Psoas muscle (tissue), 8 donors: ENCODE measurements around the gene PLD6. TPM values are rescaled to one million over a fixed set of nuclear protein-coding genes. Genes with fewer than 3 reads are reported as not detected.

Experiments used
- ATAC-seq, 4 donors: fragments of 200-7000 bp; cut with Tn5 transposase; one replicate each; pipeline ENCODE4 v1.9.1; 2020; ENCODE audit warnings: moderate library complexity in 3 of 4, mild to moderate bottlenecking in 2 of 4
- DNase-seq, 2 donors: peaks; one replicate each; pipeline ENCODE4 v3.0.0-alpha.2; 2020
- H3K27ac ChIP-seq: fragments of 200-600 bp; one replicate; pipeline ENCODE4 v1.8.0; 2022
- H3K27me3 ChIP-seq, 3 donors: fragments of 200-600 bp in 1 of 3; one replicate each; pipeline versions ENCODE4 v1.6.1 to v1.8.0; 2013 to 2022; ENCODE audit warnings: low read length in 2 of 3, mild to moderate bottlenecking in 2 of 3, moderate library complexity in 1 of 3; ENCODE audit not compliant: insufficient read depth in 3 of 3
- H3K36me3 ChIP-seq, 2 donors: fragments of 200-600 bp in 1 of 2; one replicate each; pipeline versions ENCODE4 v1.6.1 to v1.8.0; 2013 to 2022; ENCODE audit warnings: low read depth in 1 of 2, mild to moderate bottlenecking in 1 of 2, moderate library complexity in 1 of 2; ENCODE audit not compliant: insufficient read depth in 1 of 2
- H3K4me1 ChIP-seq: fragments of 200-600 bp; one replicate; pipeline ENCODE4 v1.8.0; 2022
- H3K4me3 ChIP-seq: fragments of 200-600 bp; one replicate; pipeline ENCODE4 v1.8.0; 2022; ENCODE audit warnings: mild to moderate bottlenecking
- H3K9me3 ChIP-seq: fragments of 200-600 bp; one replicate; pipeline ENCODE4 v1.8.0; 2022
- CTCF ChIP-seq: fragments of 200-600 bp; IDR thresholded peaks from one replicate; pipeline ENCODE4 v1.8.0; 2022; ENCODE audit warnings: antibody characterized with exemption
- WGBS, 3 donors: extraction: QIAGEN DNeasy Blood & Tissue Kit; methylation state at CpG; one replicate each; pipeline versions ENCODE4 v1.1.6 to v1.1.7; 2013; 5-methylcytosine and 5-hydroxymethylcytosine counted together
- intact Hi-C, 2 donors: fragments of 100-400 bp; cut with DNase I; formaldehyde crosslinking; loops; one replicate each; pipeline versions ENCODE4 v1.11.0 to v1.14.2; 2022
- polyA plus RNA-seq, 3 donors: library from polyadenylated mRNA; stranded (reverse); fragments of 200-250 nt; gene quantifications; one replicate each; pipeline ENCODE4 v1.2.3, GENCODE V29; 2013
- total RNA-seq, 4 donors: library from RNA; stranded (reverse); fragmentation: NEBNext Ultra II Directional in 2 of 4; extraction: Animal tissue kit (Norgen Biotek cat#: 25700) in 2 of 4; gene quantifications; one replicate each; pipeline versions ENCODE4 v1.2.1 to v1.2.4, GENCODE V29; 2021 to 2023
- donor health status: healthy with polysubstance abuse.
- donor health status: DM: no; HTN: no; CAD: no; lungs with moderate emphysema.
- donor health status: Bipolar disorder and iron deficiency.
- donor health status: healthy.
- donor health status: DM: yes; HTN: yes; CAD: no.
- donor health status: DM: no; HTN: no; CAD: no.
- donor health status: DM: no; HTN: no; CAD: no.
- donor health status: DM: yes; HTN: yes; CAD: no.

Gene PLD6
- total and polyA plus RNA-seq, 7 donors = 0.84 to 5.4 (median 2.5) TPM

- H3K27ac ChIP-seq = no peak overlapping the region
- H3K4me3 ChIP-seq = no peak overlapping the region
- intact Hi-C loops = no loop called here
- H3K4me1 ChIP-seq = no peaks in the 10 kb centered on the region
- no peaks in the 10 kb centered on the region for H3K9me3 ChIP-seq
- no peak for TF ChIP-seq CTCF
- 74 to 85% (median 83%) methylated on average over 9 of the region's 9 CpGs for WGBS, 3 donors
- ATAC-seq (no peak), DNase-seq (no peak)
- H3K27me3 ChIP-seq = no peaks in the 10 kb centered on the region
- H3K36me3 ChIP-seq = peaks cover 16 to 100% of the 10 kb centered on the region in 2 donors
Observed at GRCh38 chr17:17252149-17252661, 46.1 kb upstream of the PLD6 start.

- no peak for DNase-seq
- H3K27ac ChIP-seq = no peak overlapping the region
- H3K36me3 ChIP-seq = peaks cover 0 to 66% of the 10 kb centered on the region in 2 donors
- no peak for ATAC-seq
- H3K9me3 ChIP-seq = no peaks in the 10 kb centered on the region
- no peaks in the 10 kb centered on the region for H3K4me1 ChIP-seq
- 91 to 94% (median 92%) methylated on average over 3 of the region's 3 CpGs for WGBS, 3 donors
- intact Hi-C loops = no loop called here
- TF ChIP-seq CTCF = no peak
- H3K4me3 ChIP-seq = no peak overlapping the region
- H3K27me3 ChIP-seq = no peaks in the 10 kb centered on the region
Observed at GRCh38 chr17:17246879-17247278, 40.7 kb upstream of the PLD6 start.

GRCh38 chr17:17243163-17243562 lies 37.0 kb upstream of the PLD6 start:
- Histone ChIP-seq H3K9me3 (no peaks in the 10 kb centered on the region), H3K36me3 (peaks cover 0 to 29% of the 10 kb centered on the region in 2 donors), H3K27me3 (no peaks in the 10 kb centered on the region), H3K4me1 (peaks cover 3% of the 10 kb centered on the region), H3K4me3 (no peak overlapping the region), H3K27ac (no peak overlapping the region)
- 81 to 95% (median 88%) methylated on average over 6 of the region's 6 CpGs for WGBS, 3 donors
- intact Hi-C loops = loop anchor here in 1 of 2 donors (5.0 kb wide), 1 partner anchor 34 kb away; no protein-coding TSS in a partner anchor
- TF ChIP-seq CTCF = no peak
- ATAC-seq (no peak), DNase-seq (no peak)

GRCh38 chr17:17242246-17242645 lies 36.1 kb upstream of the PLD6 start:
- no peak for DNase-seq
- no peak for ATAC-seq
- peaks cover 8% of the 10 kb centered on the region for H3K4me1 ChIP-seq
- H3K27me3 ChIP-seq = no peaks in the 10 kb centered on the region
- H3K27ac ChIP-seq = no peak overlapping the region
- WGBS, 3 donors = 88 to 91% (median 89%) methylated on average over 7 of the region's 7 CpGs
- peaks cover 0 to 20% of the 10 kb centered on the region in 2 donors for H3K36me3 ChIP-seq
- no peak overlapping the region for H3K4me3 ChIP-seq
- no peak for TF ChIP-seq CTCF
- no peaks in the 10 kb centered on the region for H3K9me3 ChIP-seq
- intact Hi-C loops = loop anchor here in 1 of 2 donors (5.0 kb wide), 1 partner anchor 35 kb away; no protein-coding TSS in a partner anchor

GRCh38 chr17:17241656-17242055 lies 35.5 kb upstream of the PLD6 start:
- no peak overlapping the region for H3K4me3 ChIP-seq
- peaks cover 0 to 14% of the 10 kb centered on the region in 2 donors for H3K36me3 ChIP-seq
- intact Hi-C loops = loop anchor here in 1 of 2 donors (5.0 kb wide), 1 partner anchor 36 kb away; no protein-coding TSS in a partner anchor
- peaks cover 8% of the 10 kb centered on the region for H3K4me1 ChIP-seq
- H3K9me3 ChIP-seq = no peaks in the 10 kb centered on the region
- no peak overlapping the region for H3K27ac ChIP-seq
- DNase-seq = no peak
- H3K27me3 ChIP-seq = no peaks in the 10 kb centered on the region
- ATAC-seq = no peak
- WGBS, 3 donors = 76 to 85% (median 84%) methylated on average over 10 of the region's 10 CpGs
- TF ChIP-seq CTCF = no peak
